Activated B cell treated with CpG ODN at 0.5 μM for 24 hours (primary cell): ENCODE data around the gene BABAM2. TPM values are rescaled to one million over a fixed set of nuclear protein-coding genes. Genes with fewer than 3 reads are reported as not detected.

Source experiments
- ATAC-seq: fragments of 200-7000 bp; cut with Tn5 transposase; one replicate; pipeline ENCODE4 v1.10.0; 2021; ENCODE audit warnings: low read depth, mild to moderate bottlenecking, moderate library complexity
- CTCF ChIA-PET: fragments of 350-600 bp; sonication (Branson Sonifier 250); formaldehyde crosslinking; loops from one replicate; lab custom pipeline; 2021; ENCODE audit warnings: antibody characterized with exemption; lab: Charles Lee
- POLR2A ChIA-PET: fragments of 350-600 bp; sonication (Branson Sonifier 250); formaldehyde crosslinking; loops from one replicate; lab custom pipeline; 2021; ENCODE audit warnings: antibody characterized with exemption; lab: Charles Lee
- DNase-seq: peaks from one replicate; pipeline ENCODE4 v3.0.0; 2022
- H3K27ac Mint-ChIP-seq: one replicate; pipeline ENCODE4 v1.8.0; 2020; ENCODE audit warnings: mixed read lengths
- H3K27me3 Mint-ChIP-seq: one replicate; pipeline ENCODE4 v1.8.0; 2021; ENCODE audit warnings: mixed read lengths
- H3K36me3 Mint-ChIP-seq: one replicate; pipeline ENCODE4 v1.8.0; 2021; ENCODE audit warnings: low read depth, mixed read lengths
- H3K4me1 Mint-ChIP-seq: one replicate; pipeline ENCODE4 v1.8.0; 2021; ENCODE audit warnings: mixed read lengths
- H3K4me3 Mint-ChIP-seq: one replicate; pipeline ENCODE4 v1.8.0; 2020; ENCODE audit warnings: mild to moderate bottlenecking, mixed read lengths
- H3K9me3 Mint-ChIP-seq: one replicate; pipeline ENCODE4 v1.8.0; 2020; ENCODE audit warnings: mixed read lengths
- intact Hi-C: fragments of 100-400 bp; cut with micrococcal nuclease; formaldehyde crosslinking; loops from one replicate; pipeline ENCODE4 v1.15.1; 2024
- total RNA-seq: library from RNA; stranded (reverse); gene quantifications from 2 replicates; pipeline ENCODE4 v1.2.3, GENCODE V29; 2022
- TF ChIP-seq, protein P1 (sequence below): fragments of 200-600 bp; IDR thresholded peaks from one replicate; pipeline ENCODE4 v1.8.0; 2022; ENCODE audit warnings: antibody characterized with exemption, mild to moderate bottlenecking

BABAM2 gene
- total RNA-seq, 1 donor from 2014 or later, result 55.6 TPM

DNA sequence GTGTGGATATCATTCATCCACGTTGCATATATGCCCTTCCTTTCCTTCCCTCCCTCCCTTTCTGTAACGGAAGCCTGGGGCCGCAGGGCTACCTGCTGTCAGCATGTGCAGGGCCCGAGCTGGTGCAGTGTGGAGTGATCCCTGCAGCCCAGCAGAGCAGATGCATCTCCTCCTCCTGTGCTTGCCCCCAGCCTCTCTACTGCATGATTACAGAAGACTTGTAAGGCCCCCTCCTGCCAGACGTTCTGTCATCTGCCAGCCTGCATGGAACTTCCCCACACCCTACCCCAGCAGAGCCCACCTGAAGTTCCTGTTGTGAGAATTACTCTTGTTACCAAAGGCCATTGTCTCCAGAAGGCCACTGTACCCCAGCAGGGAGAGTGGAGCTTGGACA lies 434.6 kb downstream of the BABAM2 start:
- ATAC-seq (no peak), DNase-seq (no peak)
- Mint-ChIP-seq H3K4me1 (peaks cover 4% of the 10 kb centered on the region), H3K27me3 (no peaks in the 10 kb centered on the region), H3K9me3 (no peaks in the 10 kb centered on the region), H3K27ac (no peak overlapping the region), H3K4me3 (no peak overlapping the region), H3K36me3 (peaks cover 22% of the 10 kb centered on the region)
- intact Hi-C loops, result no loop called here
- TF ChIP-seq, protein P1, sequence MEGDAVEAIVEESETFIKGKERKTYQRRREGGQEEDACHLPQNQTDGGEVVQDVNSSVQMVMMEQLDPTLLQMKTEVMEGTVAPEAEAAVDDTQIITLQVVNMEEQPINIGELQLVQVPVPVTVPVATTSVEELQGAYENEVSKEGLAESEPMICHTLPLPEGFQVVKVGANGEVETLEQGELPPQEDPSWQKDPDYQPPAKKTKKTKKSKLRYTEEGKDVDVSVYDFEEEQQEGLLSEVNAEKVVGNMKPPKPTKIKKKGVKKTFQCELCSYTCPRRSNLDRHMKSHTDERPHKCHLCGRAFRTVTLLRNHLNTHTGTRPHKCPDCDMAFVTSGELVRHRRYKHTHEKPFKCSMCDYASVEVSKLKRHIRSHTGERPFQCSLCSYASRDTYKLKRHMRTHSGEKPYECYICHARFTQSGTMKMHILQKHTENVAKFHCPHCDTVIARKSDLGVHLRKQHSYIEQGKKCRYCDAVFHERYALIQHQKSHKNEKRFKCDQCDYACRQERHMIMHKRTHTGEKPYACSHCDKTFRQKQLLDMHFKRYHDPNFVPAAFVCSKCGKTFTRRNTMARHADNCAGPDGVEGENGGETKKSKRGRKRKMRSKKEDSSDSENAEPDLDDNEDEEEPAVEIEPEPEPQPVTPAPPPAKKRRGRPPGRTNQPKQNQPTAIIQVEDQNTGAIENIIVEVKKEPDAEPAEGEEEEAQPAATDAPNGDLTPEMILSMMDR, result no peak
- ChIA-PET POLR2A (no interaction called here), CTCF (no interaction called here)

DNA sequence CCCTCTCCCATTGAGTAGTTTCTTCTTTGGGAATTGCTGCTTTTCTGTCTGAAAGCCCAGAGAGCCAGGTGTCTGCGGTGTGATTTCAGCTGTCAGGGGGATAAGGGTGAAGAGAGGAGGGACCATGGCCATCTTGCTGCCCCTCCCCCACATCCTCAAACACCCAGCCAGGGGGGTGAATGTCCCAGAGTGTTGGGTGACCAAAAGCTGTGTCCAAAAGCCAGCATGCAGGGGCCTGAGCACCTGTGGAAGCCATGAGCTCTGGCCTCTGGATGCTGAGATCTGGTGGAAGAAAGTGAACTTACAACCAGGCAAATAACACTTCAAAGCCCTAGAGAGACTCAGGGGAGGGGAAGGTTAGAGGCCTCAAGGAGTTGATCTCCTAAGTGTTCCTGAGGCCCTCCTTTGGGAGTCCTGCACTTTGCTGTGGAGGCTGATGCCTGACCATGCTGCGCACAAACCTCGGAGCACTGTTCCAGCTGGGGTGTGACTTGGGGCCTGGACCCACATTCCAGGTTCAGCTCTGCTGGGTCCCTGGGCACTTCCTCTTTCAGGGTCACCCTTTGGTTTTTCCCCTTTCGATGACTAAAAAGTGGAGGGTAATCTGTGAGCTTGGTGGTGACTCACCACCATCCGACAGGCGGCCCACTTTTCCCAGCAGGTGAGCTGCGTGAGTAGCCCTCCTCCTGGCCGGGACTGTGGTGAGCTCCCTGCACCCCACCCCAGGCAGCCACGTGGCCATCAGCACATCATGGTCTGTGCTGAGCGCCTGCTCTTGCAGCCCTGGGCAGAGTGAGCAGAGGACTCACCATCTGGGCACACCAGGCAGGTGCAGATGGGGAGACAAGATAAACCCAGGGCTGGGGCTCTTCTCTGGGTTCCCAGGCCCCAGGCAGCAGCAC lies 435.3 kb downstream of the BABAM2 start:
- CTCF ChIA-PET, result no interaction called here
- H3K4me1 Mint-ChIP-seq, result peaks cover 4% of the 10 kb centered on the region
- peak; percentile 28 for ATAC-seq
- intact Hi-C loops, result no loop called here
- H3K9me3 Mint-ChIP-seq, result peaks cover 4% of the 10 kb centered on the region
- POLR2A ChIA-PET, result no interaction called here
- TF ChIP-seq, protein P1, result no peak
- no peak for DNase-seq
- no peak overlapping the region for H3K27ac Mint-ChIP-seq
- H3K36me3 Mint-ChIP-seq, result peaks cover 27% of the 10 kb centered on the region
- no peaks in the 10 kb centered on the region for H3K27me3 Mint-ChIP-seq
- no peak overlapping the region for H3K4me3 Mint-ChIP-seq

DNA sequence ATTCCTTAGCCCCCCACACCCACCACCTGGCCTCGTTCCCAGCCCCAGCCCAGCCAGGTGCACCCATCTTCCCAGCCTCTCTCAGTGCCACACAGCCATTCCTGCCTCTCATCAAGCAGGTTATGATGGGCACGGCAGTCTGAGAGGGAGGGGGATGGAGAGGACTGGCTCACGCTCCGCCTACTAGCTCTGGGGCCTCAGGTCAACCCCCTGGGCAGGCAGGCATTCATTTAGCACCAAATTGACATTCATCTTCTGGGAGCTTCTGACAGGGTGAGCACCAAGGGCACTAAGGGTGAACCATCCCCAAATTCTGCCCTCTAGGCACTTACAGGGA lies 435.9 kb downstream of the BABAM2 start:
- ATAC-seq, result no peak
- H3K9me3 Mint-ChIP-seq, result peaks cover 4% of the 10 kb centered on the region
- H3K27ac Mint-ChIP-seq, result no peak overlapping the region
- intact Hi-C loops, result no loop called here
- peaks cover 31% of the 10 kb centered on the region for H3K36me3 Mint-ChIP-seq
- TF ChIP-seq, protein P1, result no peak
- peaks cover 4% of the 10 kb centered on the region for H3K4me1 Mint-ChIP-seq
- ChIA-PET CTCF (no interaction called here), POLR2A (no interaction called here)
- H3K27me3 Mint-ChIP-seq, result no peaks in the 10 kb centered on the region
- DNase-seq, result no peak
- no peak overlapping the region for H3K4me3 Mint-ChIP-seq

DNA sequence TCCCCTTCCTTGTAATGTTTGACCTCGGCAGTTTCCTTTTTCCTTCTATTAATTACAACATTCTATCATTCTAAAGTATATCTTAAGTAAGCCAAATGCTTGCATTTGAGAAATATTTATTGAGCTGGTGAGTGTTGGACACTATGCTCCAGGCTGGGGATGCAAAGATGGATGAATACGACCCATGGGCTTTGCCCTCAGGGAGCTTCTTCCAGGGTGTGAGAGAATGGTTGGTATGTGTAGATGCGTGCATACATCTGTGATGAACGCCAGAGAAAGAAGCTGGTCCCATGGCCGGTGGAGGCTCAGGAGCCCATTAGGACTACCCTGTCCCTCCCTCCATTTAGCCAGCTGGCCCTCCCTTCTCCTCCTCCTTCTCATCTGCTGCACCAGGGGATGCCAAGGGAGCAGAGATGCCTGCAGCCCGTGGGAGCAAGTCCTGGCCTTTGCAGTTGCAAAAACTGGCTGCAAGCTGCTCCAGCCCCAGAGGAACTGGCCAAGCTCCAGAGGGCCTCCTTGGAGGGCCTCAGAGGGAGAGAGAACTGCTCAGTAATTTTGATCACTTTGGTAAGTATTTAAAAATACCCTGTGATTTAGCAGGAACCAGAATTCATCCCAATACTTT lies 436.5 kb downstream of the BABAM2 start:
- intact Hi-C loops, result no loop called here
- Mint-ChIP-seq H3K9me3 (peaks cover 4% of the 10 kb centered on the region), H3K4me3 (no peak overlapping the region), H3K4me1 (peaks cover 4% of the 10 kb centered on the region), H3K27me3 (no peaks in the 10 kb centered on the region), H3K27ac (no peak overlapping the region), H3K36me3 (peaks cover 32% of the 10 kb centered on the region)
- TF ChIP-seq, protein P1, result no peak
- ChIA-PET CTCF (no interaction called here), POLR2A (no interaction called here)
- no peak for DNase-seq
- no peak for ATAC-seq

DNA sequence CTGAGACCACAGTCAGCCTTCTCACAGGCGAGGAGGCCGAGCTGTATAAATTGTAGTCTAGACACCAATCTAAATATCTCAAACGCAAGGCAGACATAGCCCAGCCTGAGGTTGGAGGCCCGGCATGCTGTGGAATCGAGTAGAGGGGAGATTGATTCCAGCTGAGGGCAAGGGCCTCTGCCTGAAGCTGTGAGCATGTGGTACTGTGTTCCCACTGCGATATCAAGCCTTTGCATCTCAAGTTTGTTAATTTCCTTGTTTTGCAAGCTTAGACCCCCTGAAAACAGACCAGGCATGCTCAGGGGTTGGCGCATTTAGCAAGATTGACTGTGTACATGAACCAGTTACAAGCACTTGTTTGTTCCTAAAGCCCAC lies 437.0 kb downstream of the BABAM2 start:
- DNase-seq (no peak), ATAC-seq (no peak)
- POLR2A ChIA-PET, result no interaction called here
- CTCF ChIA-PET, result no interaction called here
- Mint-ChIP-seq H3K27ac (no peak overlapping the region), H3K9me3 (peaks cover 4% of the 10 kb centered on the region), H3K27me3 (no peaks in the 10 kb centered on the region), H3K4me1 (peaks cover 4% of the 10 kb centered on the region), H3K4me3 (no peak overlapping the region), H3K36me3 (peaks cover 32% of the 10 kb centered on the region)
- TF ChIP-seq, protein P1, result no peak
- intact Hi-C loops, result no loop called here
